ENCODE measurements around the gene MINDY1.

The MINDY1 gene

DNA sequence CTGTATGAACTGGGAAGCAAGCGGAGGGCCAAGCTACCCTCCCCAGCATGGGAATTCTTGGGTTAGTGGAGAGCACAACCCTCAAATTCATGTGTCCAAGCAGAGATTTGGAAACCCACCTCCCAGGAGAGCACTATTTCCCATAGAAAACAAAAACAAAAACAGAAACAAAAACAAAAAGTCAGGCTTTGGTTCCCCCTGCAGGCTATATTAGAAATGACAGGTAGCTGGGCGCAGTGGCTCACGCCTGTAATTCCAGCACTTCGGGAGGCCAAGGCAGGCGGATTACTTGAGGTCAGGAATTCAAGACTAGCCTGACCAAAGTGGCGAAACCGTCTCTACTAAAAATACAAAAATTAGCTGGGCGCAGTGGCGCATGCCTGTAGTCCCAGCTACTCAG lies 10.8 kb downstream of the MINDY1 start:
- no peak for TF ChIP-seq Cebpa-rat (IDR thresholded peaks at IDR 0.05)
- Histone ChIP-seq H3K4me1 (peaks cover 11% of the 10 kb centered on the region), H3K9ac (no peak overlapping the region), H3K4me3 (no peak overlapping the region), H3K36me3 (peaks cover 52% of the 10 kb centered on the region), H3K27ac (no peak overlapping the region), H3K27me3 (no peaks in the 10 kb centered on the region), H4K20me1 (no peaks in the 10 kb centered on the region), H3K9me3 (no peaks in the 10 kb centered on the region), H3K4me2 (0 out of 2 replicates have a peak overlapping the region, but pooled peaks have one; percentile 25)

- Histone ChIP-seq H3K9me3 (no peaks in the 10 kb centered on the region), H3K36me3 (peaks cover 47% of the 10 kb centered on the region), H3K4me1 (peaks cover 11% of the 10 kb centered on the region), H4K20me1 (no peaks in the 10 kb centered on the region), H3K27ac (no peak overlapping the region), H3K9ac (no peak overlapping the region), H3K4me3 (no peak overlapping the region), H3K4me2 (0 out of 2 replicates have a peak overlapping the region, but pooled peaks have one; percentile 25), H3K27me3 (no peaks in the 10 kb centered on the region)
- TF ChIP-seq Cebpa-rat (IDR thresholded peaks at IDR 0.05): no peak
These were observed 11.2 kb downstream of the MINDY1 start for GRCh38 chr1:150995460-150995859.

GRCh38 chr1:150994248-150994647 lies 12.5 kb downstream of the MINDY1 start:
- H3K9ac ChIP-seq: 0 out of 2 replicates have a peak overlapping the region, but pooled peaks have one; percentile 4
- H3K4me1 ChIP-seq: peaks cover 4% of the 10 kb centered on the region
- no peaks in the 10 kb centered on the region for H4K20me1 ChIP-seq
- H3K36me3 ChIP-seq: peaks cover 35% of the 10 kb centered on the region
- no peak overlapping the region for H3K4me3 ChIP-seq
- H3K27ac ChIP-seq: no peak overlapping the region
- H3K4me2 ChIP-seq: no peak overlapping the region
- no peaks in the 10 kb centered on the region for H3K27me3 ChIP-seq
- no peaks in the 10 kb centered on the region for H3K9me3 ChIP-seq
- TF ChIP-seq Cebpa-rat (IDR thresholded peaks at IDR 0.05): no peak

DNA sequence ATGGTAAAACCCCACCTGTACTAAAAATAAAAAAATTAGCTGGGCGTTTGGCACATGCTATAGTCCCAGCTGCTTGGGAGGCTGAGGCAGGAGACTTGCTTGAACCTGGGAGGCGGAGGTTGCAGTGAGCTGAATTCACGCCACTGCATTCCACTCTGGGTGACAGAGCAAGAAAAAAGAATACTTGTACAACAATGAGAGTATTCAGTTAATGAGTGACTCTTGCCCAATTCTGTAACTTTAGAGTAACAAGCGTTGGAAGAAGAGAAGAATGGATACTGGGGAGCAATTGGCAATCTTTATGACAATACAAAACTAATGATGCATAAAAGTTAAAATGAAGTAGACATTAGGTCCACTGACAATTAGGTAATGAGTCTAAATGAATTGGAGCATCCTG lies 14.1 kb downstream of the MINDY1 start:
- H3K27ac ChIP-seq: no peak overlapping the region
- peaks cover 19% of the 10 kb centered on the region for H3K36me3 ChIP-seq
- no peak for TF ChIP-seq Cebpa-rat (IDR thresholded peaks at IDR 0.05)
- no peak overlapping the region for H3K4me3 ChIP-seq
- H3K9me3 ChIP-seq: no peaks in the 10 kb centered on the region
- H4K20me1 ChIP-seq: no peaks in the 10 kb centered on the region
- no peak overlapping the region for H3K4me2 ChIP-seq
- no peak overlapping the region for H3K9ac ChIP-seq
- H3K27me3 ChIP-seq: no peaks in the 10 kb centered on the region
- H3K4me1 ChIP-seq: no peaks in the 10 kb centered on the region

DNA sequence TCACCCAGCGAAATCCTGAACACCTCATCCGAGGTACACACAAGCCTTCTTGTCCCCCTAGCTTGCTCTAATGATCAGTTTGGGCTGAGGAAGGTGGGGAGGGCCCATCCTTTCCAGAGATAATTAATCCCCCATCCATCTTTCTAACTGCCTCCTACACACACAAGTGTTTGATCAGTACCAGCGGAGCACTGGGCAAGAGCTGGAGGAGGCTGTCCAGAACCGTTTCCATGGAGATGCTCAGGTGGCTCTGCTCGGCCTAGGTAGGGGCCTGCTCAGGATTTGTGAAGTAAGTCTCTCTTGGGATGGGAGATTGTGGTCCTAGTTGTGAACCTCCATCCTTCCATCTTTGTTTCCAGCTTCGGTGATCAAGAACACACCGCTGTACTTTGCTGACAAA lies 18.8 kb downstream of the MINDY1 start:
- peaks cover 3% of the 10 kb centered on the region for H3K4me1 ChIP-seq
- H3K27me3 ChIP-seq: no peaks in the 10 kb centered on the region
- H3K9ac ChIP-seq: no peak overlapping the region
- no peak overlapping the region for H3K27ac ChIP-seq
- H3K4me3 ChIP-seq: no peak overlapping the region
- H3K4me2 ChIP-seq: no peak overlapping the region
- H3K36me3 ChIP-seq: no peaks in the 10 kb centered on the region
- no peaks in the 10 kb centered on the region for H4K20me1 ChIP-seq
- no peaks in the 10 kb centered on the region for H3K9me3 ChIP-seq
- no peak for TF ChIP-seq Cebpa-rat (IDR thresholded peaks at IDR 0.05)

DNA sequence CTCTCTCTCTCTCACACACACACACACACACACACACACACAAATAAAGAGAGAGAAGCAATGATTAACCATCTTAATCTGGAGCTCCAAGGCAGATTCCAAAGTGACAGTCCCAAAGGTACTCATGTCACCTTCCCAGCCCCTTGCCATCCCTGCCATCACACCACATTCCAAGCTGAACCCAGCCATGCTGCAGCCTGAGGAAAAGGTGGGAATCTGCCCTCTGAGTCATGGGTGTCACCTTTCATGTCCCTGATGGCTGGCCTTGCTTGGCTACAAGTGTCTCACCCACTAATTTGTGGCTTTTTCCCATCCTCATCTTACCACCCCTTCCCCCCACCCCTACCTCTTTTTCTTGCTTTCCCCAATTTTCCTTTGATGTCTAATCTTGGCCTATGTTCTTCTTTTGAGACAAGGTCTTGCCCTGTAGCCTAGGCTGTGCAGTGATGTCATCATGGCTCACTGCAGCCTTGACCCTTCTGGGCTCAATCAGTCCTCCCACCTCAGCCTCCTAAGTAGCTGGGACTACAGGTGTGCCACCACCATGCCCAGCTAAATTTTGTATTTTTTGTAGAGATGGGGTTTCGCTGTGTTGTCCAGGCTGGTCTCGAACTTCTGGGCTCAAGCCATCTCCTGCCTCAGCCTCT lies 21.4 kb downstream of the MINDY1 start:
- Histone ChIP-seq H3K4me3 (no peak overlapping the region), H3K36me3 (no peaks in the 10 kb centered on the region), H3K27ac (no peak overlapping the region), H3K4me1 (peaks cover 28% of the 10 kb centered on the region), H3K9ac (no peak overlapping the region), H3K9me3 (no peaks in the 10 kb centered on the region), H3K4me2 (no peak overlapping the region), H4K20me1 (no peaks in the 10 kb centered on the region), H3K27me3 (no peaks in the 10 kb centered on the region)
- TF ChIP-seq Cebpa-rat (IDR thresholded peaks at IDR 0.05): no peak

DNA sequence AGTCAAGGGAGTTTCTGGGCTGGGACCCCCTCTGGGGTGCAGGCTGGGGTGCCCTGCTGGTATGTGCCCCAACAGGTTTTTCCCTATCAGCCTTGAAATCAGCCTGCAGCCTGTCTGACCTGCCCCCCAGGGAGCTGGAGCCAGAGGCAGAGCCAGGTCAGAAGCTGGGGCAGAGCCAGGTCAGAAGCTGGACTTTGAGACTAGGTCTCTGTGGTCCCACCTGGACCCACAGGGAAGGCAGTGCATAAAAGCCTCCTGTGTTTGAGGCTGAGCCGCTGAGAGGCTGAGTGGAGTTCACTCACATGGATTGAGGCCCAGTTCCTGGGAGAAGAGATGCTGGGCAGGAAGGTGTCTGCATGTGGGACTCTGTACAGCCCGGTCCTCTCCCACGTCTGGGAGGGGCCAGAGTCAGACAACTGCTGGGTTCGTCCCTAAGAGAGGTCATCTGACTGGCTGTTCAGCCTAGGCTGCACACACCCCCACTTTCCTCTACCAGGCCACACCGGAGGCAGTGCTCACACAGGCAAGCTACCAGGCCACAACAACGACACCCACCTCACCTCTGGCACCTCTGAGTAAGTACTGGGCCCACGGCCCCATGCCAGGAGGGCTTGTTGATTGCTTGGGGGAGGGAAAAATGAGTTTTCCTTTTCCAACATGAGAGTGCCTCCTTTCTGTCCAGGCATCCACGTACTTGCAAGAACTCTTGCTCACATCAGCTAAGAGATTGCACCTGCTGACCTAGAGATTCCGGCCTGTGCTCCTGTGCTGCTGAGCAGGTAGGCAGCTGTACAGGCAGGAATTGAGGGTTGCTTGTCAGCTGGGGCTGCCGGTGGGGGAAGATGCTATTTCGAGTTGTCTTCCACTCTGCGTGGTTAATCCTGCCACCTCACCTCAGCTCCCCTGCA lies 24.6 kb downstream of the MINDY1 start, which contains the start of gene ANXA9:
TSS of gene ANXA9 (plus strand) at position 488 of the 908 bp plus-strand sequence. CDS start 814 bp downstream, outside the sequence.
- peak within 1 kb of the TSS; percentile 53 for H3K4me2 ChIP-seq

DNA sequence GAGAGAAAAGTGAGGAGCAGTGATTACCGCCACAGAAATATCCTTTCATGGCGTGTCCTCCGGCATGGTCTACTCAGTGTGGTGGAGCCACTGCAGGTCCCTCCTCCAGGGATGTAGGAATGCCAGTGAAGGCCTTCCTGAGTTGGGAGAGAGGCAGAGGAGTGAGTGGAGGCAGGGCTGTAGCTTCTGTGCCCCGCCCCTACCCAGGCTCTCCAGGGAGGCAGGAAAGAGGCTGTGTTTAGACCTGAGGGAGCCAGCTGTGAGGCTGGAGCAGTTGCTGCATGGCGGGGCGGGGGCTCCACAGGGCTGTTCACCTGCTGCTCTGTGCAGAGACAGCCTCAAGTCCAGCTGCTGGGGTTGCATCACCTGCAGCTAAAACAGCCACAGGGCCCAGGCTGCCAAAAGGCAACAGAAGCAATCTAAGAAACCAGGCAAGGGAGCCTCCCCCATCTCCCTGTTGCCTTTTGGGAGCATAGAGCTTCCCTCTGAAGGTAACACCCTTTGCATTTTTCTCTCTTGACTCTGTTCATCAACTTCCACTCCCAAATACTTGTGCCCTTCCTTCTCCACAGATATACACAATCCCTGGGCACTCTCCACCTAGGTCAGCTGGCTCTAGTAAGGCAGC lies 25.4 kb downstream of the MINDY1 start:
- H3K9me3 ChIP-seq: no peaks in the 10 kb centered on the region
- peaks cover 68% of the 10 kb centered on the region for H3K4me1 ChIP-seq
- H3K27me3 ChIP-seq: no peaks in the 10 kb centered on the region
- H3K4me2 ChIP-seq: peak overlapping the region; percentile 53
- peak; percentile 46; the same call in 1 of the 2 replicates for TF ChIP-seq Cebpa-rat (IDR thresholded peaks at IDR 0.05)
- H3K4me3 ChIP-seq: no peak overlapping the region
- H3K27ac ChIP-seq: peak overlapping the region; percentile 61
- no peaks in the 10 kb centered on the region for H4K20me1 ChIP-seq
- H3K9ac ChIP-seq: peak overlapping the region; percentile 25
- H3K36me3 ChIP-seq: no peaks in the 10 kb centered on the region

More for the DNA sequence above, 24.6 kb downstream of the MINDY1 start, which contains the start of gene ANXA9:
- Histone ChIP-seq H3K27ac (peak within 1 kb of the TSS; percentile 61), H4K20me1 (no peaks in the 10 kb centered on the region), H3K36me3 (no peaks in the 10 kb centered on the region), H3K4me1 (peaks cover 60% of the 10 kb centered on the region), H3K27me3 (no peaks in the 10 kb centered on the region), H3K9ac (peak within 1 kb of the TSS; percentile 25), H3K4me3 (no peak within 1 kb of the TSS), H3K9me3 (no peaks in the 10 kb centered on the region)
- TF ChIP-seq Cebpa-rat (IDR thresholded peaks at IDR 0.05): no peak

DNA sequence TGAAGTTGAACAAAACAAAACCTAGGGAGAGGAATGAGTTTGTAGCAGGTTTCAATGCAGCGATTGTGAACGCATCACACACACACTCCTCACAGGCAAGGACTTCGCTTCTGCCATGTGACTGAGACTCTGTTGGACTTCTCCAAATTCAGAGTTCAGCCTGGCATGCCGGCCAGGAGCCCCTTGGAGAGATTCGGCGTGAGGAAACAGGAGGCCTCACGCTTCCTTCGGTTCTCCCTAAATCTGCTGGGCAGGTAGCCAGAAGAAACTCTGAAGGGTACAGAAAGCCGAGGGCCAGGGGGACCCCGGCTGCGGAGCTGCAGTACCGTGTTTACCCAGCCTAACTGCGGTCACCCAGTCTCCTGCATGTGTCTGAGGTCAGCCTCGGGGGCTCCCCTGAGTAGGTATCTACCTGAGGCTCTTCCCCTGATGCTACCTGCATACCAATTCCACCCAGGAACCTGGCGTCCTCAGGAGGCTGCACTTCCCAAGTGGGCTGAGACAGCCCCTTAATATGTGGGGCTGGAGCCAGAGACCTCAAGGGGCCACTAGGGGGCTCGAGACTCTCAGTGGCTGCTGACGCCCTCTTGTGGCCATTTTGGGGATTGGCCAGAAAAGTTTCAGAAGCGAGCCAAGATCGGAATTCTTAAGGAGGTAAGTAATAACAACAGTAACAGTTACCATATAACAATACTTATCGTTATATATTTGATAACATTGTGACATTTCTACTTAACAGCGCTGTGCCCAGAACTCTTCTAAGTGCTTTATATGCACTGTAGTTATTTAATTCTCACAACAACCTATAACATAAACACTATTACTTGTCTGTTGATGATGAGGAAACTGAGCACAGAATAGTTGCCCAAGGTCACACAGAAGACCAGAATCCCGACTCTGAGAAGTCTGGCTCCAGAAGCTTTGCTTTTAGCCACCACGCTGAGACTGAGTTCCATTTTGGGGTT lies 27.3 kb downstream of the MINDY1 start:
- Histone ChIP-seq H3K4me2 (peak overlapping the region; percentile 74), H3K9ac (peak overlapping the region; percentile 62), H3K4me1 (peaks cover 79% of the 10 kb centered on the region), H3K36me3 (no peaks in the 10 kb centered on the region), H4K20me1 (no peaks in the 10 kb centered on the region), H3K27me3 (no peaks in the 10 kb centered on the region), H3K4me3 (peak overlapping the region; percentile 41), H3K27ac (no peak overlapping the region), H3K9me3 (no peaks in the 10 kb centered on the region)
- no peak for TF ChIP-seq Cebpa-rat (IDR thresholded peaks at IDR 0.05)
